Measurements from ENCODE around the gene FADS2. TPM values are rescaled to one million over a fixed set of nuclear protein-coding genes. Genes with fewer than 3 reads are reported as not detected.

Gene FADS2
- total and polyA plus RNA-seq, 7 donors = 3.6 to 50.2 (median 21.7) TPM

DNA sequence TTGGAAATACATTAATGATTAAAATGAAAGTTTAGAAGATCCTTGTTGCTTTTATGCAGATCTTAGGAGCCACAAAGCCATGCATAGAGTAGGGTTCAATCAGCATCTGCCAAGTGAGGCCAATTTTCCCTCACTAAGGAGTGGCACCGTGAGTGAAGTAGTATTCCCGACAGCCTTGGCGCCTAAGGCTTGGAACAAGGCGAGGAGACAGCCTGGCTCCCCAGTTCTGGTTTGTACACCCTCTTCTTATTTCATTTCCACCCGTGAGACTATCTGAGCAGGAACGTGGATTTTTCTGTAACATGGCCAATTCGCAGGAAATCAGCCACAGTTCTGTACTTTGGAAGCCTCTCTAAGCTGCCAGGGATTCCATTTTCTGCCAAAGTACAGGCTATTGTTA lies 22.6 kb downstream of the FADS2 start:
- H3K9me3 ChIP-seq = no peaks in the 10 kb centered on the region
- 56 to 86% methylated on average over 7 of the region's 7 CpGs for WGBS, 2 donors
- no peak for TF ChIP-seq EP300 (IDR thresholded peaks at IDR 0.05)
- TF ChIP-seq POLR2AphosphoS5 (IDR thresholded peaks at IDR 0.05) = no peak
- TF ChIP-seq, protein P1, sequence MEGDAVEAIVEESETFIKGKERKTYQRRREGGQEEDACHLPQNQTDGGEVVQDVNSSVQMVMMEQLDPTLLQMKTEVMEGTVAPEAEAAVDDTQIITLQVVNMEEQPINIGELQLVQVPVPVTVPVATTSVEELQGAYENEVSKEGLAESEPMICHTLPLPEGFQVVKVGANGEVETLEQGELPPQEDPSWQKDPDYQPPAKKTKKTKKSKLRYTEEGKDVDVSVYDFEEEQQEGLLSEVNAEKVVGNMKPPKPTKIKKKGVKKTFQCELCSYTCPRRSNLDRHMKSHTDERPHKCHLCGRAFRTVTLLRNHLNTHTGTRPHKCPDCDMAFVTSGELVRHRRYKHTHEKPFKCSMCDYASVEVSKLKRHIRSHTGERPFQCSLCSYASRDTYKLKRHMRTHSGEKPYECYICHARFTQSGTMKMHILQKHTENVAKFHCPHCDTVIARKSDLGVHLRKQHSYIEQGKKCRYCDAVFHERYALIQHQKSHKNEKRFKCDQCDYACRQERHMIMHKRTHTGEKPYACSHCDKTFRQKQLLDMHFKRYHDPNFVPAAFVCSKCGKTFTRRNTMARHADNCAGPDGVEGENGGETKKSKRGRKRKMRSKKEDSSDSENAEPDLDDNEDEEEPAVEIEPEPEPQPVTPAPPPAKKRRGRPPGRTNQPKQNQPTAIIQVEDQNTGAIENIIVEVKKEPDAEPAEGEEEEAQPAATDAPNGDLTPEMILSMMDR (IDR thresholded peaks at IDR 0.05) = no peak
- TF ChIP-seq POLR2A (IDR thresholded peaks at IDR 0.05) = no peak
- no peak for DNase-seq
- intact Hi-C loops (cut with DNase I) = no loop called here
- H3K27ac ChIP-seq = peak overlapping the region in 1 of 4 donors; percentile 8
- peaks cover 0 to 69% (median 10%) of the 10 kb centered on the region in 4 donors for H3K36me3 ChIP-seq
- H3K4me1 ChIP-seq = peaks cover 0 to 7% (median 0%) of the 10 kb centered on the region in 4 donors
- no peak overlapping the region for H3K4me3 ChIP-seq
- no peaks in the 10 kb centered on the region for H3K27me3 ChIP-seq

DNA sequence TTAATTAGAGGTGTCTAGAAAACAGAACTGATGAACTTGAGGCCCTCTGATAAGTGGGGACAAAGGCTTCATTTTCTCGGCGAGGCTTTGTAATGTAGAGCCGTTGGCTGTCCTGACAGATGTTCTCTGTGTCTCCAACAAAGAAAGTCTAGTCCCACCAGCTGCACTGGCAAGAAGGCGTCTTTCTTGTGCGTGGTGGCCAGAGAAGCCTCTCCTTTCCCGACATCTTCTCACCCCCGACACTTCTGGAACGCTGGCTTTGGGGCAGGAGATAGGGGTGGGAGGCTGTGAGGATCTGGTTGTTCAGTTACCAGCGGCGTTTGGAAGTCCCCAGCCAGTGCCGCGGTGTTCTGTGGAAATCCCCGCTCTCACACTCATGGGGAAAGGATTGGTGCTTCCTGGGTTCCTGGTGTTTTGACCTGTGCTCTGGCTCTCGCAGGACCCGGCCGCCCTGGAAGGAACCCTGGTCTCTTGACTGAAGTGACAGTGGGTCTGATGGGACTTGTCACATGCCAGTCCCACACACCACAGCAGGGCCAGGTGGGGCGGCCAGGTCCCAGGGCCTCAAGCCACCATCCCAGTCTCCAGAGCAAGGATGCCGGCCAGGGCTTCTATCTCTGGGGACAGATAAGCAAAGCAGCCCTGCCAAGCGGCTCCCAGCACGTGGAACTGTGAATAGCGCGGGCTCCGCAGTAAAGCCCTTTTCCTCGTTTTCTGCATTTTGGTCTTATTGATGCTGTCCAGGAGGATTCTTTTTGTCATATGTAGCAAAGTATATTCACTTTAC lies 23.2 kb downstream of the FADS2 start:
- peak overlapping the region in 3 of 4 donors; percentile 8 to 47 (median 10) for H3K27ac ChIP-seq
- no peak overlapping the region for H3K4me3 ChIP-seq
- DNase-seq = no peak
- H3K36me3 ChIP-seq = peaks cover 0 to 69% (median 10%) of the 10 kb centered on the region in 4 donors
- no peak for TF ChIP-seq EP300 (IDR thresholded peaks at IDR 0.05)
- TF ChIP-seq POLR2AphosphoS5 (IDR thresholded peaks at IDR 0.05) = no peak
- TF ChIP-seq POLR2A (IDR thresholded peaks at IDR 0.05) = no peak
- TF ChIP-seq, protein P1 (IDR thresholded peaks at IDR 0.05) = no peak
- intact Hi-C loops (cut with DNase I) = no loop called here
- no peaks in the 10 kb centered on the region for H3K27me3 ChIP-seq
- peaks cover 0 to 7% (median 0%) of the 10 kb centered on the region in 4 donors for H3K4me1 ChIP-seq
- 86 to 89% methylated on average over 24 of the region's 24 CpGs for WGBS, 2 donors
- H3K9me3 ChIP-seq = no peaks in the 10 kb centered on the region

DNA sequence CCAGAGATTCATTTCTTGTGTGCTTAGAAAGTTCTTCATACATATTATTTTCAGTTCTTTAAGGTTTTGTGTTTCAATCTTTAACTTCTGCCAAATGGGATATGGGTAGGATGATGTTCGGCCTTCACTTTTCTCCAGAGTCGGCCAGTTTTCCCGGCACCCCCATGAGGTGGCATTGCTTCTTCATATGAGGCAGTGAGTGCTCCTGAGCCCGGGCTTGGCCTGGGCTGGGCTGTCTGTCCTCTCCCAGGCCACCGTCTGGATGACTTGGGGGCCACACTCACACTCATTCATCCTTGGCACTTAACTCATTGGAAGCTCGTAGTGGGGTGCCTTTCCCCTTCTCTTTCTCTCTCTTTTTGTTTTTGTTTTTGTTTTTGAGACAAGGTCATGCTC lies 23.8 kb downstream of the FADS2 start:
- peak overlapping the region in 1 of 4 donors; percentile 47 for H3K27ac ChIP-seq
- intact Hi-C loops (cut with DNase I) = no loop called here
- H3K9me3 ChIP-seq = no peaks in the 10 kb centered on the region
- H3K4me3 ChIP-seq = no peak overlapping the region
- no peak for DNase-seq
- H3K4me1 ChIP-seq = peaks cover 0 to 7% (median 0%) of the 10 kb centered on the region in 4 donors
- TF ChIP-seq POLR2AphosphoS5 (IDR thresholded peaks at IDR 0.05) (no peak), EP300 (IDR thresholded peaks at IDR 0.05) (no peak), POLR2A (IDR thresholded peaks at IDR 0.05) (no peak)
- H3K27me3 ChIP-seq = no peaks in the 10 kb centered on the region
- WGBS, 2 donors = 89 to 91% methylated on average over 6 of the region's 6 CpGs
- H3K36me3 ChIP-seq = peaks cover 0 to 70% (median 10%) of the 10 kb centered on the region in 4 donors

- H3K36me3 ChIP-seq = peaks cover 0 to 67% (median 3%) of the 10 kb centered on the region in 4 donors
- H3K9me3 ChIP-seq = no peaks in the 10 kb centered on the region
- peak overlapping the region in 2 of 4 donors; percentile 34 to 38 for H3K27ac ChIP-seq
- DNase-seq = no peak
- no peak overlapping the region for H3K4me3 ChIP-seq
- intact Hi-C loops (cut with DNase I) = no loop called here
- no peaks in the 10 kb centered on the region for H3K27me3 ChIP-seq
- 70 to 80% methylated on average over 13 of the region's 13 CpGs for WGBS, 2 donors
- H3K4me1 ChIP-seq = peaks cover 0 to 7% (median 0%) of the 10 kb centered on the region in 4 donors
- TF ChIP-seq POLR2AphosphoS5 (IDR thresholded peaks at IDR 0.05) = peak in 2 of 4 donors; percentile 40 to 59
- TF ChIP-seq, protein P1 (IDR thresholded peaks at IDR 0.05) = no peak
- TF ChIP-seq POLR2A (IDR thresholded peaks at IDR 0.05) = no peak
- no peak for TF ChIP-seq EP300 (IDR thresholded peaks at IDR 0.05)
Observed at GRCh38 chr11:61853698-61854169, 25.6 kb downstream of the FADS2 start.

DNA sequence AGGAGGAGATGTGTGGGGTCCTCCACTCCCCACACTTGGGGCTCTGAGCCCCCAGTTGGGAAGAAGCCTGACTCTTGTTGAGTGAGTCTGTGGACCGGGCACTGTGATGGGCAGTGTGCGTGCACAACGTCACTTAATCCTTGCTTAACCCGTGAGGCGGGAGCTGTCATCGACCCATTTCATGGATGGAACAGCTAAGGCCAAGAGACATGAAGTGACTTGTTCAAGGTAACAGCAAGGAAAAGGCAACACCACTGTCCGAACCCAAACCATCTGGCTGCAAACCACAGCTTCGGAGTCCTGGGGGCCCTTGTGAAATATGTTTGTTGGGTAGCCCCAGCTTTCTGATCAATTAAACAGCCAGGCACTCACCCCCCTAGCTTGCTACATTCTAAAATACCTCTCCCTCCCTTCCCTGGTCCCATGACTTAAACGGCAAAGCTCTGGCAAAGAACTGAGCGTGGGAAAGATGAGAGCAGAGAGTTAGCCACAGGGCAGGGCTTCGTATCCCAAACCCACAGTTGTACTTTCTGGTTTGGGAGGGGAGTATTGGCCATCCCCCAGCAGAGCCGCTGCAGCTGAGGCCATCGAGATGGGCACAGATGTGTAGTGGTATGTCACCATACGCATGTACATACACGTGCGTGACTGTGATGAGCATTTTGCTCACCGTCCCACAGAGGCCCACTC lies 26.3 kb downstream of the FADS2 start:
- intact Hi-C loops (cut with DNase I) = no loop called here
- DNase-seq = no peak
- Histone ChIP-seq H3K9me3 (no peaks in the 10 kb centered on the region), H3K27ac (peak overlapping the region in 2 of 4 donors; percentile 34 to 38), H3K36me3 (peaks cover 0 to 67% (median 2%) of the 10 kb centered on the region in 4 donors), H3K4me1 (peaks cover 0 to 7% (median 0%) of the 10 kb centered on the region in 4 donors), H3K27me3 (no peaks in the 10 kb centered on the region), H3K4me3 (no peak overlapping the region)
- WGBS, 2 donors = 94 to 95% methylated on average over 17 of the region's 17 CpGs
- TF ChIP-seq, protein P1 (IDR thresholded peaks at IDR 0.05) = no peak
- no peak for TF ChIP-seq EP300 (IDR thresholded peaks at IDR 0.05)
- no peak for TF ChIP-seq POLR2AphosphoS5 (IDR thresholded peaks at IDR 0.05)
- no peak for TF ChIP-seq POLR2A (IDR thresholded peaks at IDR 0.05)
